Cardiac atrium fibroblast (primary cell): Measurements from ENCODE around the gene TMEM14B. TPM values are rescaled to one million over a fixed set of nuclear protein-coding genes. Genes with fewer than 3 reads are reported as not detected.

Experiments
- total RNA-seq: library from RNA; depleted of rRNA; stranded (reverse); fragments of >200 nt; gene quantifications from 2 replicates; pipeline ENCODE4 v1.2.3, GENCODE V29; 2015

TMEM14B gene
- 111 and 114 TPM in 2 replicates for total RNA-seq

GRCh38 chr6:10747251-10747972 is at the start of gene TMEM14B:
Gene TMEM14B, plus strand, starts transcription at chr6:10747805. Its CDS starts 1,441 bp downstream, at chr6:10749246.

GRCh38 chr6:10722820-10723566 is 24.6 kb upstream of the TMEM14B start, which contains the start of gene TMEM14C:
Gene TMEM14C, plus strand, starts transcription at chr6:10723070. Its CDS starts 1,544 bp downstream, at chr6:10724614.

Other genes starting within 250 kb of the TMEM14B start
- 0.16 TPM in 1 of 2 replicates, not detected in the other for gene GCNT2, start 226.5 kb upstream of the TMEM14B start, total RNA-seq
- 5.8 TPM in 1 of 2 replicates, not detected in the other for gene C6orf52, start 53.2 kb upstream of the TMEM14B start, total RNA-seq
- gene PAK1IP1, start 52.8 kb upstream of the TMEM14B start, total RNA-seq = 10.5 and 16.2 TPM in 2 replicates
- 194 and 198 TPM in 2 replicates for gene TMEM14C, start 24.7 kb upstream of the TMEM14B start, total RNA-seq
- not detected in 2 replicates for gene MAK, start 90.7 kb downstream of the TMEM14B start, total RNA-seq
- not detected in 2 replicates for gene GCM2, start 134.2 kb downstream of the TMEM14B start, total RNA-seq
- not detected in 2 replicates for gene SYCP2L, start 139.2 kb downstream of the TMEM14B start, total RNA-seq